Measurements from ENCODE around the gene TUBA3D.

DNA sequence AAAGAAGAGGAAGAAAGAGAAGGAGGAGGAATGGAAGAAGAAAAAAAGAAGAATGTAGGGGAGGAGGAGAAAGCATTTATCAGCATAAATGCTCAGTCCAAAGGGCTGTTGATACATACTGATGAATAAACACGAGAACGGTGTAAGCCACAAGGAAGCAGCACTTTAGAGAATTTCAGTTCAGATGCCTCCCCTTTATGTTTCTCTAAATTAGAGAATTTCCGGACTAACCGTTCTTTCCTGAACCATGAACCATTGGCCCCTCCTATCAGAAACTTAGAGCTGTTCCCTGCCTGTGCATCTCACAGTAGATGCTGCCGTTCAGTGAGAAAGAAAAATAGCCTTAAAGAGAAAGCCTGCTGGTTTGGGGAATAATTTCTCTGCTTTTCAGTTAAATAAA lies 49.2 kb upstream of the TUBA3D start:
- TF ChIP-seq, protein P1, sequence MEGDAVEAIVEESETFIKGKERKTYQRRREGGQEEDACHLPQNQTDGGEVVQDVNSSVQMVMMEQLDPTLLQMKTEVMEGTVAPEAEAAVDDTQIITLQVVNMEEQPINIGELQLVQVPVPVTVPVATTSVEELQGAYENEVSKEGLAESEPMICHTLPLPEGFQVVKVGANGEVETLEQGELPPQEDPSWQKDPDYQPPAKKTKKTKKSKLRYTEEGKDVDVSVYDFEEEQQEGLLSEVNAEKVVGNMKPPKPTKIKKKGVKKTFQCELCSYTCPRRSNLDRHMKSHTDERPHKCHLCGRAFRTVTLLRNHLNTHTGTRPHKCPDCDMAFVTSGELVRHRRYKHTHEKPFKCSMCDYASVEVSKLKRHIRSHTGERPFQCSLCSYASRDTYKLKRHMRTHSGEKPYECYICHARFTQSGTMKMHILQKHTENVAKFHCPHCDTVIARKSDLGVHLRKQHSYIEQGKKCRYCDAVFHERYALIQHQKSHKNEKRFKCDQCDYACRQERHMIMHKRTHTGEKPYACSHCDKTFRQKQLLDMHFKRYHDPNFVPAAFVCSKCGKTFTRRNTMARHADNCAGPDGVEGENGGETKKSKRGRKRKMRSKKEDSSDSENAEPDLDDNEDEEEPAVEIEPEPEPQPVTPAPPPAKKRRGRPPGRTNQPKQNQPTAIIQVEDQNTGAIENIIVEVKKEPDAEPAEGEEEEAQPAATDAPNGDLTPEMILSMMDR (conservative IDR thresholded peaks at IDR 0.05; ENCODE audit: low read length) = no peak
- TF ChIP-seq EZH2phosphoT487 (IDR thresholded peaks at IDR 0.05; ENCODE audit: borderline replicate concordance, low read depth, low read length) = no peak

All from OCI-LY7 (cell line).